Liver (tissue), 9 donors: ENCODE data around the gene SEC22A. TPM values are rescaled to one million over a fixed set of nuclear protein-coding genes. Genes with fewer than 3 reads are reported as not detected.

Experiments
- DNase-seq: peaks from one replicate; pipeline ENCODE4 v3.0.0-alpha.2; 2017; ENCODE audit warnings: low spot score
- H3K27ac ChIP-seq, 2 donors: one replicate each; pipeline ENCODE4 v1.7.0; 2013; ENCODE audit warnings: inconsistent platforms in 2 of 2, low read length in 2 of 2, control low read depth in 1 of 2, low read depth in 1 of 2, mild to moderate bottlenecking in 1 of 2
- H3K27me3 ChIP-seq, 4 donors: one replicate each; pipeline versions ENCODE4 v1.6.1 to v1.7.0; 2013; ENCODE audit warnings: low read length in 3 of 4, inconsistent platforms in 1 of 4, mild to moderate bottlenecking in 1 of 4, moderate library complexity in 1 of 4; ENCODE audit not compliant: control insufficient read depth in 4 of 4, insufficient read depth in 4 of 4
- H3K36me3 ChIP-seq, 4 donors: one replicate each; pipeline versions ENCODE4 v1.6.1 to v1.7.0; 2013; ENCODE audit warnings: low read length in 3 of 4, mild to moderate bottlenecking in 3 of 4, low read depth in 1 of 4, moderate library complexity in 1 of 4; ENCODE audit not compliant: control insufficient read depth in 4 of 4, insufficient read depth in 3 of 4
- H3K4me1 ChIP-seq, 4 donors: one replicate each; pipeline versions ENCODE4 v1.6.1 to v1.7.0; 2013; ENCODE audit warnings: low read length in 3 of 4, mild to moderate bottlenecking in 3 of 4, moderate library complexity in 1 of 4; ENCODE audit not compliant: control insufficient read depth in 4 of 4, insufficient read depth in 4 of 4
- H3K4me3 ChIP-seq, 3 donors: one replicate each; pipeline versions ENCODE4 v1.6.1 to v1.7.0; 2013; ENCODE audit warnings: low read length in 3 of 3, control low read depth in 1 of 3, low read depth in 1 of 3, mild to moderate bottlenecking in 1 of 3
- H3K9ac ChIP-seq, 2 donors: one replicate each; pipeline ENCODE4 v1.7.0; 2013; ENCODE audit warnings: low read length in 2 of 2, mild to moderate bottlenecking in 2 of 2, moderate library complexity in 2 of 2, control low read depth in 1 of 2, low read depth in 1 of 2
- H3K9me3 ChIP-seq, 4 donors: one replicate each; pipeline versions ENCODE4 v1.6.1 to v1.7.0; 2013; ENCODE audit warnings: low read length in 3 of 4; ENCODE audit not compliant: control insufficient read depth in 4 of 4
- ATF3 ChIP-seq: IDR thresholded peaks from 2 replicates; pipeline ENCODE4 v1.6.1; 2016; ENCODE audit warnings: antibody characterized with exemption
- EGR1 ChIP-seq, 2 donors: IDR thresholded peaks; 2 replicates each; pipeline ENCODE4 v1.6.1; 2016 to 2018; ENCODE audit warnings: antibody characterized with exemption in 2 of 2, low read depth in 2 of 2
- FOXA1 ChIP-seq: IDR thresholded peaks from 2 replicates; pipeline ENCODE4 v1.6.1; 2016; ENCODE audit warnings: antibody characterized with exemption
- FOXA2 ChIP-seq: IDR thresholded peaks from 2 replicates; pipeline ENCODE4 v1.6.1; 2016; ENCODE audit warnings: antibody characterized with exemption
- GABPA ChIP-seq, 2 donors: IDR thresholded peaks in 1 of 2; conservative IDR thresholded peaks in 1 of 2; 2 replicates each; pipeline ENCODE4 v1.6.1; 2016; ENCODE audit warnings: antibody characterized with exemption in 2 of 2, mild to moderate bottlenecking in 1 of 2, moderate library complexity in 1 of 2
- HNF4G ChIP-seq: IDR thresholded peaks from 2 replicates; pipeline ENCODE4 v1.6.1; 2016; ENCODE audit warnings: antibody characterized with exemption
- JUND ChIP-seq, 2 donors: IDR thresholded peaks; 2 replicates each; pipeline ENCODE4 v1.6.1; 2016; ENCODE audit warnings: antibody characterized with exemption in 2 of 2
- MAX ChIP-seq: IDR thresholded peaks from 2 replicates; pipeline ENCODE4 v1.6.1; 2016; ENCODE audit warnings: antibody characterized with exemption
- RAD21 ChIP-seq, 2 donors: IDR thresholded peaks; 2 replicates each; pipeline ENCODE4 v1.6.1; 2016; ENCODE audit warnings: antibody characterized with exemption in 2 of 2, mild to moderate bottlenecking in 2 of 2
- REST ChIP-seq: IDR thresholded peaks from 2 replicates; pipeline ENCODE4 v1.6.1; 2016; ENCODE audit warnings: antibody characterized with exemption, mild to moderate bottlenecking
- RXRA ChIP-seq, 2 donors: IDR thresholded peaks; 2 replicates each; pipeline ENCODE4 v1.6.1; 2017 to 2018; ENCODE audit warnings: antibody characterized with exemption in 2 of 2, mild to moderate bottlenecking in 1 of 2
- SP1 ChIP-seq: IDR thresholded peaks from 2 replicates; pipeline ENCODE4 v1.6.1; 2018; ENCODE audit warnings: antibody characterized with exemption, mild to moderate bottlenecking
- TAF1 ChIP-seq: conservative IDR thresholded peaks from 2 replicates; pipeline ENCODE4 v1.6.1; 2016; ENCODE audit warnings: antibody characterized with exemption, mild to moderate bottlenecking
- YY1 ChIP-seq: IDR thresholded peaks from 2 replicates; pipeline ENCODE4 v1.6.1; 2016; ENCODE audit warnings: antibody characterized with exemption, mild to moderate bottlenecking
- ZBTB33 ChIP-seq: IDR thresholded peaks from 2 replicates; pipeline ENCODE4 v1.6.1; 2016; ENCODE audit warnings: antibody characterized with exemption
- WGBS: extraction: QIAGEN DNeasy Blood & Tissue Kit; methylation state at CpG from one replicate; pipeline ENCODE4 v1.1.7; 2013; 5-methylcytosine and 5-hydroxymethylcytosine counted together
- polyA plus RNA-seq, 2 donors: library from polyadenylated mRNA; stranded (reverse) in 1 of 2; unstranded in 1 of 2; fragments of 200-250 nt in 1 of 2; fragments of >200 nt in 1 of 2; fragmentation: Nextera tagmentation in 1 of 2; extraction: Ambion mirVana in 1 of 2; gene quantifications; one replicate each; pipeline versions ENCODE4 v1.2.1 to v1.2.3, GENCODE V29; 2013 to 2015
- total RNA-seq, 2 donors: library from RNA; depleted of rRNA; stranded (reverse); fragments of >200 nt; gene quantifications; one replicate each; pipeline ENCODE4 v1.2.3, GENCODE V29; 2014
- donor health status: healthy.
- donor health status: healthy.
- donor health status: healthy.
- donor health status: healthy.
- donor health status: healthy.

The SEC22A gene
- total and polyA plus RNA-seq, 4 donors = 9.7 to 21.7 (median 16.1) TPM

GRCh38 chr3:123282461-123282860, 80.7 kb downstream of the SEC22A start:
- Histone ChIP-seq H3K4me3 (no peak overlapping the region), H3K9me3 (no peaks in the 10 kb centered on the region), H3K36me3 (peaks cover 0 to 2% (median 0%) of the 10 kb centered on the region in 4 donors), H3K4me1 (no peaks in the 10 kb centered on the region), H3K27me3 (no peaks in the 10 kb centered on the region), H3K9ac (no peak overlapping the region), H3K27ac (no peak overlapping the region)
- TF ChIP-seq JUND (IDR thresholded peaks at IDR 0.05) (no peak), SP1 (no peak), FOXA1 (no peak), FOXA2 (no peak), RXRA (IDR thresholded peaks at IDR 0.05) (no peak), ZBTB33 (no peak), MAX (no peak), YY1 (no peak), EGR1 (IDR thresholded peaks at IDR 0.05; ENCODE audit: low read depth in 2 of 2) (no peak), ATF3 (no peak), RAD21 (IDR thresholded peaks at IDR 0.05) (no peak)
- no peak for DNase-seq
- 91% methylated on average over 8 of the region's 8 CpGs for WGBS

GRCh38 chr3:123283074-123283473, 81.3 kb downstream of the SEC22A start:
- TF ChIP-seq GABPA (IDR thresholded peaks at IDR 0.05 in 1 of 2, conservative IDR thresholded peaks at IDR 0.05 in 1 of 2) (no peak), MAX (no peak), HNF4G (no peak), REST (no peak), EGR1 (IDR thresholded peaks at IDR 0.05; ENCODE audit: low read depth in 2 of 2) (no peak), SP1 (no peak), FOXA2 (no peak), TAF1 (no peak), JUND (IDR thresholded peaks at IDR 0.05) (no peak)
- Histone ChIP-seq H3K9ac (no peak overlapping the region), H3K27me3 (no peaks in the 10 kb centered on the region), H3K4me3 (no peak overlapping the region), H3K27ac (no peak overlapping the region), H3K4me1 (no peaks in the 10 kb centered on the region), H3K36me3 (peaks cover 0 to 2% (median 0%) of the 10 kb centered on the region in 4 donors), H3K9me3 (no peaks in the 10 kb centered on the region)
- WGBS = 88% methylated on average over 9 of the region's 9 CpGs
- no peak for DNase-seq
